Spinal cord (tissue), 10 donors: Measurements from ENCODE around the gene IMMP2L. TPM values are rescaled to one million over a fixed set of nuclear protein-coding genes. Genes with fewer than 3 reads are reported as not detected.
"Not testable (repeated sequence)": the region's sequence is repeated elsewhere in the genome, so short reads cannot be mapped to it uniquely, and the experiment has no call there.

Experiments used
- DNase-seq, 6 donors: peaks; one replicate each; pipeline versions ENCODE4 v3.0.0 to v3.0.0-alpha.2; 2013 to 2015; ENCODE audit warnings: low spot score in 6 of 6, low read depth in 4 of 6
- H3K27ac ChIP-seq: one replicate; pipeline ENCODE4 v1.5.1; 2013; ENCODE audit warnings: low read depth, low read length, control low read depth
- H3K27me3 ChIP-seq: one replicate; pipeline ENCODE4 v1.6.1; 2013; ENCODE audit warnings: low read length; ENCODE audit not compliant: control insufficient read depth, insufficient read depth
- H3K36me3 ChIP-seq: one replicate; pipeline ENCODE4 v1.6.1; 2013; ENCODE audit warnings: low read length; ENCODE audit not compliant: control insufficient read depth, insufficient read depth
- H3K4me1 ChIP-seq: one replicate; pipeline ENCODE4 v1.6.1; 2013; ENCODE audit warnings: low read length; ENCODE audit not compliant: control insufficient read depth, insufficient read depth
- H3K4me3 ChIP-seq: one replicate; pipeline ENCODE4 v1.5.1; 2013; ENCODE audit warnings: low read depth, low read length, control low read depth
- H3K9me3 ChIP-seq: one replicate; pipeline ENCODE4 v1.6.1; 2013; ENCODE audit warnings: low read length; ENCODE audit not compliant: control insufficient read depth, insufficient read depth
- WGBS: methylation state at CpG from one replicate; pipeline ENCODE4 v1.1.5; 2013; ENCODE audit warnings: missing lambda C conversion rate; ENCODE audit not compliant: insufficient coverage; 5-methylcytosine and 5-hydroxymethylcytosine counted together
- polyA plus RNA-seq, 2 donors: library from polyadenylated mRNA; unstranded; fragments of 120-200 nt; gene quantifications; one replicate each; pipeline ENCODE4 v1.2.1, GENCODE V29; 2013; ENCODE audit not compliant: insufficient read length in 2 of 2
- total RNA-seq, 2 donors: library from RNA; depleted of rRNA in 1 of 2; stranded (reverse); fragments of 120-200 nt in 1 of 2; fragments of >200 nt in 1 of 2; gene quantifications; one replicate each; pipeline versions ENCODE4 v1.2.3 to v1.2.4, GENCODE V29; 2013 to 2014
- donor health status: healthy.

The IMMP2L gene
- total and polyA plus RNA-seq, 4 donors = 14.8 to 26.8 (median 17.4) TPM

GRCh38 chr7:111474723-111475418, 87.4 kb downstream of the IMMP2L start:
- H3K27ac ChIP-seq = no peak overlapping the region
- no CpG with 5 or more reads among the region's 4 CpGs for WGBS
- H3K27me3 ChIP-seq = no peaks in the 10 kb centered on the region
- no peak overlapping the region for H3K4me3 ChIP-seq
- no peak for DNase-seq
- H3K4me1 ChIP-seq = no peaks in the 10 kb centered on the region
- H3K36me3 ChIP-seq = no peaks in the 10 kb centered on the region
- peaks cover 2% of the 10 kb centered on the region for H3K9me3 ChIP-seq

GRCh38 chr7:111473449-111474198, 88.7 kb downstream of the IMMP2L start:
- no peaks in the 10 kb centered on the region for H3K4me1 ChIP-seq
- WGBS = 100% methylated on average over 1 of the region's 2 CpGs
- no peaks in the 10 kb centered on the region for H3K36me3 ChIP-seq
- no peak for DNase-seq
- H3K27ac ChIP-seq = no peak overlapping the region
- H3K27me3 ChIP-seq = no peaks in the 10 kb centered on the region
- H3K4me3 ChIP-seq = no peak overlapping the region
- H3K9me3 ChIP-seq = peaks cover 2% of the 10 kb centered on the region

DNA sequence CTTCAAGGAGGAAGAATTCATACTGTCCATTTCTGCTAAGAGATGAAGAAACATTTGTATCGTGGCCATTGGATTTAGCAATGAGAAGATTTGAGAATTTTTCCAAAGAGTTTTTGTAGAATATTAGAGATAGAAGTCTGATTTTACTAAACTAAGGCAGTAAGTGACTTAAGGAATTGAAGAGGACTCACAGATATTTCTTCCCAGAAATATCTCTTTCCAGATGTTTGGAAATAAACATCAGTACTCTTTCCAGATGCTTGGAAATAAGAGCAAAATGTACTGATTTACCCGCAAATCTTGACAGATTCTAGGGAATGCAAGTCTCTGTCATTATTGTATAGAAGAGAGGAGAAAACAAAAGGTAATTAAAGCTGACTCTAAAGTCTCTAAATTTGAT, 91.3 kb downstream of the IMMP2L start:
- no peaks in the 10 kb centered on the region for H3K4me1 ChIP-seq
- peaks cover 2% of the 10 kb centered on the region for H3K9me3 ChIP-seq
- H3K27me3 ChIP-seq = no peaks in the 10 kb centered on the region
- H3K36me3 ChIP-seq = no peaks in the 10 kb centered on the region
- no peak overlapping the region for H3K4me3 ChIP-seq
- no CpG with 5 or more reads among the region's 2 CpGs for WGBS
- DNase-seq = no peak
- H3K27ac ChIP-seq = no peak overlapping the region

DNA sequence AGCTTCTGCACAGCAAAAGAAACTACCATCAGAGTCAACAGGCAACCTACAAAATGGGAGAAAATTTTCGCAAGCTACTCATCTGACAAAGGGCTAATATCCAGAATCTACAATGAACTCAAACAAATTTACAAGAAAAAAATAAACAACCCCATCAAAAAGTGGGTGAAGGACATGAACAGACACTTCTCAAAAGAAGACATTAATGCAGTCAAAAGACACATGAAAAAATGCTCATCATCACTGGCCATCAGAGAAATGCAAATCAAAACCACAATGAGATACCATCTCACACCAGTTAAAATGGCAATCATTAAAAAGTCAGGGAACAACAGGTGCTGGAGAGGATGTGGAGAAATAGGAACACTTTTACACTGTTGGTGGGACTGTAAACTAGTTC, 92.4 kb downstream of the IMMP2L start:
- not testable (repeated sequence) for H3K27ac ChIP-seq, H3K27me3 ChIP-seq, H3K36me3 ChIP-seq, H3K9me3 ChIP-seq, DNase-seq, H3K4me3 ChIP-seq, H3K4me1 ChIP-seq
- WGBS = no CpG with 5 or more reads among the region's 1 CpG

- not testable (repeated sequence) for H3K4me3 ChIP-seq, H3K4me1 ChIP-seq, H3K27me3 ChIP-seq, DNase-seq, H3K27ac ChIP-seq, H3K9me3 ChIP-seq, H3K36me3 ChIP-seq
- WGBS = no CpG with 5 or more reads among the region's 3 CpGs
Observed at GRCh38 chr7:111465774-111466173, 96.5 kb downstream of the IMMP2L start.

GRCh38 chr7:111460695-111461094, 101.6 kb downstream of the IMMP2L start:
- Histone ChIP-seq H3K36me3 (no peaks in the 10 kb centered on the region), H3K9me3 (peaks cover 1% of the 10 kb centered on the region), H3K4me1 (no peaks in the 10 kb centered on the region), H3K4me3 (no peak overlapping the region), H3K27me3 (no peaks in the 10 kb centered on the region), H3K27ac (no peak overlapping the region)
- DNase-seq = no peak

DNA sequence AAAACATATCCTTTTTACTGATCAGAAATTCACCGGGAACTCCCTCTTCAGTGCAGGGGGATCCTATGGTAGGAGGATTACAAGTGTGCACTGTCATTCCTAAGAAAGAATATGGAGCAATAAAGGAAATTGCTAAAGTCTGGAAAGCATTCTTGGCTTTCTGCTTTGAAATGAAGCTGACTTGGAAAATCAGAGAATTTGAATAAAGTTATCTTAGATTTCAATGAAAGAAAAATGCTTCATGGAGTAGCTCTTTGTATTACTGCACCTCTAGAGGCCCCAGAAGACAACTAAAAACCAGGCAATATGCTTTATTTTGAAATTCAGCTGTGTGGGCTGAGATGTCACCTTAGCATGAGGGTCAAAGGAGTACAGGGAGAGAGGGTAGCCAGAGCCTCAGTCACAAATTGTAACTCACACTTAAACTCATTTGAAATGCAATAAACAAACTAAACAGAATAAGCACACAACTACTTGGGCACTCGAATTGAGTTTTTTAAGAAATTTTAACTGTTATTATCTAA, 102.5 kb downstream of the IMMP2L start:
- H3K27me3 ChIP-seq = no peaks in the 10 kb centered on the region
- H3K27ac ChIP-seq = no peak overlapping the region
- H3K36me3 ChIP-seq = no peaks in the 10 kb centered on the region
- WGBS = no CpG with 5 or more reads among the region's 2 CpGs
- H3K4me3 ChIP-seq = no peak overlapping the region
- H3K4me1 ChIP-seq = no peaks in the 10 kb centered on the region
- DNase-seq = no peak
- H3K9me3 ChIP-seq = peaks cover 1% of the 10 kb centered on the region

- no peaks in the 10 kb centered on the region for H3K36me3 ChIP-seq
- no CpG with 5 or more reads among the region's 2 CpGs for WGBS
- H3K4me3 ChIP-seq = no peak overlapping the region
- H3K9me3 ChIP-seq = peaks cover 1% of the 10 kb centered on the region
- H3K27me3 ChIP-seq = no peaks in the 10 kb centered on the region
- H3K4me1 ChIP-seq = no peaks in the 10 kb centered on the region
- DNase-seq = no peak
- no peak overlapping the region for H3K27ac ChIP-seq
Observed at GRCh38 chr7:111459065-111459756, 103.1 kb downstream of the IMMP2L start.

DNA sequence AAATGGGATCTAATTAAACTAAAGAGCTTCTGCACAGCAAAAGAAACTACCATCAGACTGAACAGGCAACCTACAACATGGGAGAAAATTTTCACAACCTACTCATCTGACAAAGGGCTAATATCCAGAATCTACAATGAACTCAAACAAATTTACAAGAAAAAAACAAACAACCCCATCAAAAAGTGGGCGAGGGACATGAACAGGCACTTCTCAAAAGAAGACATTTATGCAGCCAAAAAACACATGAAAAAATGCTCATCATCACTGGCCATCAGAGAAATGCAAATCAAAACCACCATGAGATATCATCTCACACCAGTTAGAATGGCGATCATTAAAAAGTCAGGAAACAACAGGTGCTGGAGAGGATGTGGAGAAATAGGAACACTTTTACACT, 111.6 kb downstream of the IMMP2L start:
- H3K36me3 ChIP-seq, H3K27me3 ChIP-seq, H3K9me3 ChIP-seq, DNase-seq, H3K4me3 ChIP-seq, H3K4me1 ChIP-seq, H3K27ac ChIP-seq: not testable (repeated sequence)
- no CpG with 5 or more reads among the region's 2 CpGs for WGBS
